Stimulated activated memory B cell treated with anti-CD40 and anti-IgM and Interleukin-4, amounts not matched to agents 10 μg/mL and 1 μg/mL and 100 μg/mL, for 72 hours (primary cell): ENCODE measurements around the gene QDPR.
A peak's percentile ranks its signal among the peaks of the same experiment; 100 is the strongest.
"Not testable (repeated sequence)": the region's sequence is repeated elsewhere in the genome, so short reads cannot be mapped to it uniquely, and the experiment has no call there.

Experiments
- ATAC-seq: fragments of 150-1000 bp; cut with Tn5 transposase; 2 replicates; pipeline ENCODE4 v1.10.0; 2021
- H3K27ac Mint-ChIP-seq: one replicate; pipeline ENCODE4 v1.8.0; 2022; ENCODE audit warnings: mild to moderate bottlenecking, mixed read lengths
- H3K27me3 Mint-ChIP-seq: one replicate; pipeline ENCODE4 v1.8.0; 2022; ENCODE audit warnings: mixed read lengths
- H3K36me3 Mint-ChIP-seq: one replicate; pipeline ENCODE4 v1.8.0; 2022; ENCODE audit warnings: mixed read lengths
- H3K4me1 Mint-ChIP-seq: one replicate; pipeline ENCODE4 v1.8.0; 2022; ENCODE audit warnings: mixed read lengths
- H3K4me3 Mint-ChIP-seq: one replicate; pipeline ENCODE4 v1.8.0; 2022; ENCODE audit warnings: mild to moderate bottlenecking, moderate library complexity, mixed read lengths
- H3K9me3 Mint-ChIP-seq: one replicate; pipeline ENCODE4 v1.8.0; 2022; ENCODE audit warnings: mixed read lengths

Gene QDPR

GRCh38 chr4:17537060-17537459, 25.2 kb upstream of the QDPR start:
- H3K27ac Mint-ChIP-seq, ATAC-seq, H3K27me3 Mint-ChIP-seq, H3K4me3 Mint-ChIP-seq, H3K4me1 Mint-ChIP-seq, H3K9me3 Mint-ChIP-seq, H3K36me3 Mint-ChIP-seq: not testable (repeated sequence)

- Mint-ChIP-seq H3K36me3 (no peaks in the 10 kb centered on the region), H3K9me3 (no peaks in the 10 kb centered on the region), H3K4me3 (no peak overlapping the region), H3K27ac (no peak overlapping the region), H3K27me3 (peaks cover 9% of the 10 kb centered on the region), H3K4me1 (no peaks in the 10 kb centered on the region)
- no peak for ATAC-seq
Measured at GRCh38 chr4:17535906-17536305, 24.0 kb upstream of the QDPR start.

- Mint-ChIP-seq H3K27ac (no peak overlapping the region), H3K27me3 (peaks cover 6% of the 10 kb centered on the region), H3K4me1 (no peaks in the 10 kb centered on the region), H3K9me3 (no peaks in the 10 kb centered on the region), H3K36me3 (no peaks in the 10 kb centered on the region), H3K4me3 (no peak overlapping the region)
- ATAC-seq = no peak
Measured at GRCh38 chr4:17535242-17535641, 23.4 kb upstream of the QDPR start.

- H3K4me3 Mint-ChIP-seq = no peak overlapping the region
- no peaks in the 10 kb centered on the region for H3K9me3 Mint-ChIP-seq
- H3K27me3 Mint-ChIP-seq = peaks cover under 1% of the 10 kb centered on the region
- ATAC-seq = no peak
- H3K36me3 Mint-ChIP-seq = no peaks in the 10 kb centered on the region
- H3K27ac Mint-ChIP-seq = no peak overlapping the region
- H3K4me1 Mint-ChIP-seq = no peaks in the 10 kb centered on the region
Measured at GRCh38 chr4:17534705-17535104, 22.8 kb upstream of the QDPR start.

- Mint-ChIP-seq H3K27ac (no peak overlapping the region), H3K4me3 (no peak overlapping the region), H3K36me3 (no peaks in the 10 kb centered on the region), H3K4me1 (no peaks in the 10 kb centered on the region), H3K27me3 (peaks cover 25% of the 10 kb centered on the region), H3K9me3 (no peaks in the 10 kb centered on the region)
- no peak for ATAC-seq
Measured at GRCh38 chr4:17531538-17532285, 19.8 kb upstream of the QDPR start.

GRCh38 chr4:17528551-17529165, 16.8 kb upstream of the QDPR start:
- Mint-ChIP-seq H3K4me1 (peaks cover 3% of the 10 kb centered on the region), H3K36me3 (no peaks in the 10 kb centered on the region), H3K27ac (no peak overlapping the region), H3K4me3 (no peak overlapping the region), H3K27me3 (peaks cover 39% of the 10 kb centered on the region), H3K9me3 (no peaks in the 10 kb centered on the region)
- no peak for ATAC-seq

GRCh38 chr4:17526695-17527477, 15.0 kb upstream of the QDPR start:
- Mint-ChIP-seq H3K9me3 (no peaks in the 10 kb centered on the region), H3K27me3 (peaks cover 39% of the 10 kb centered on the region), H3K27ac (no peak overlapping the region), H3K36me3 (no peaks in the 10 kb centered on the region), H3K4me3 (no peak overlapping the region), H3K4me1 (peaks cover 9% of the 10 kb centered on the region)
- ATAC-seq = no peak

GRCh38 chr4:17523662-17524061, 11.8 kb upstream of the QDPR start:
- ATAC-seq = peak; percentile 51
- H3K27me3 Mint-ChIP-seq = peaks cover 47% of the 10 kb centered on the region
- H3K4me1 Mint-ChIP-seq = peaks cover 9% of the 10 kb centered on the region
- H3K36me3 Mint-ChIP-seq = no peaks in the 10 kb centered on the region
- no peak overlapping the region for H3K4me3 Mint-ChIP-seq
- no peak overlapping the region for H3K27ac Mint-ChIP-seq
- no peaks in the 10 kb centered on the region for H3K9me3 Mint-ChIP-seq

- H3K4me3 Mint-ChIP-seq = no peak overlapping the region
- H3K27ac Mint-ChIP-seq = no peak overlapping the region
- no peak for ATAC-seq
- H3K9me3 Mint-ChIP-seq = no peaks in the 10 kb centered on the region
- peaks cover 38% of the 10 kb centered on the region for H3K27me3 Mint-ChIP-seq
- H3K36me3 Mint-ChIP-seq = no peaks in the 10 kb centered on the region
- H3K4me1 Mint-ChIP-seq = peaks cover 9% of the 10 kb centered on the region
Measured at GRCh38 chr4:17521595-17521994, 9.7 kb upstream of the QDPR start.

GRCh38 chr4:17517664-17518063, 5.8 kb upstream of the QDPR start:
- no peak overlapping the region for H3K4me3 Mint-ChIP-seq
- H3K36me3 Mint-ChIP-seq = no peaks in the 10 kb centered on the region
- ATAC-seq = no peak
- H3K27me3 Mint-ChIP-seq = peaks cover 24% of the 10 kb centered on the region
- no peaks in the 10 kb centered on the region for H3K9me3 Mint-ChIP-seq
- H3K4me1 Mint-ChIP-seq = peaks cover 4% of the 10 kb centered on the region
- H3K27ac Mint-ChIP-seq = no peak overlapping the region

- peaks cover 24% of the 10 kb centered on the region for H3K27me3 Mint-ChIP-seq
Measured at GRCh38 chr4:17516980-17517379, 5.1 kb upstream of the QDPR start.

GRCh38 chr4:17515445-17516407, 3.8 kb upstream of the QDPR start:
- H3K4me1 Mint-ChIP-seq = peaks cover 20% of the 10 kb centered on the region
- H3K9me3 Mint-ChIP-seq = no peaks in the 10 kb centered on the region
- peaks cover 21% of the 10 kb centered on the region for H3K27me3 Mint-ChIP-seq
- ATAC-seq = no peak
- no peaks in the 10 kb centered on the region for H3K36me3 Mint-ChIP-seq
- no peak overlapping the region for H3K27ac Mint-ChIP-seq
- no peak overlapping the region for H3K4me3 Mint-ChIP-seq

More at GRCh38 chr4:17516980-17517379, 5.1 kb upstream of the QDPR start:
- Mint-ChIP-seq H3K27ac (no peak overlapping the region), H3K36me3 (no peaks in the 10 kb centered on the region), H3K4me3 (no peak overlapping the region), H3K4me1 (peaks cover 9% of the 10 kb centered on the region), H3K9me3 (no peaks in the 10 kb centered on the region)
- ATAC-seq = no peak

GRCh38 chr4:17514865-17515264, 3.0 kb upstream of the QDPR start, which contains the start of gene CLRN2:
TSS of gene CLRN2 (plus strand) at chr4:17515165. CDS start at chr4:17515267, 102 bp downstream.
- H3K27ac Mint-ChIP-seq = no peak within 1 kb of the TSS
- H3K4me3 Mint-ChIP-seq = no peak within 1 kb of the TSS
- no peak for ATAC-seq
- H3K9me3 Mint-ChIP-seq = no peaks in the 10 kb centered on the region
- H3K27me3 Mint-ChIP-seq = peaks cover 14% of the 10 kb centered on the region
- H3K4me1 Mint-ChIP-seq = peaks cover 29% of the 10 kb centered on the region
- H3K36me3 Mint-ChIP-seq = peaks cover 3% of the 10 kb centered on the region

GRCh38 chr4:17512973-17513665, 1.2 kb upstream of the QDPR start:
- Mint-ChIP-seq H3K4me3 (peak overlapping the region; percentile 95), H3K4me1 (peaks cover 36% of the 10 kb centered on the region), H3K36me3 (peaks cover 19% of the 10 kb centered on the region), H3K27ac (peak overlapping the region; percentile 82), H3K27me3 (peaks cover under 1% of the 10 kb centered on the region), H3K9me3 (no peaks in the 10 kb centered on the region)
- ATAC-seq = no peak
